MM.1S (cell line): Measurements from ENCODE around the gene SFI1.

Source experiments
- DNase-seq: peaks from one replicate; pipeline ENCODE4 v3.0.0-alpha.2; 2015
- H2AFZ ChIP-seq: fragments of 300-600 bp; sonication (generic); 2 replicates; pipeline ENCODE4 v1.6.0; 2016; ENCODE audit warnings: antibody characterized with exemption, low read length
- H3F3A ChIP-seq: fragments of 300-600 bp; sonication (generic); 2 replicates; pipeline ENCODE4 v1.6.1; 2016; ENCODE audit warnings: mild to moderate bottlenecking, antibody characterized with exemption, low read length, moderate library complexity, mixed read lengths; ENCODE audit not compliant: insufficient read depth
- H3K27ac ChIP-seq: fragments of 300-600 bp; sonication (generic); 2 replicates; pipeline ENCODE4 v1.5.1; 2016; ENCODE audit warnings: mild to moderate bottlenecking, low read length
- H3K27me3 ChIP-seq: fragments of 300-600 bp; sonication (generic); replicated peaks from 2 replicates; pipeline ENCODE4 v1.6.0; 2016; ENCODE audit warnings: low read length; ENCODE audit not compliant: insufficient read depth
- H3K36me3 ChIP-seq: fragments of 300-600 bp; sonication (generic); replicated peaks from 2 replicates; pipeline ENCODE4 v1.6.1; 2016; ENCODE audit warnings: mild to moderate bottlenecking, low read length, mixed read lengths; ENCODE audit not compliant: insufficient read depth
- H3K4me1 ChIP-seq: fragments of 300-600 bp; sonication (generic); 2 replicates; pipeline ENCODE4 v1.6.1; 2016; ENCODE audit warnings: low read length, mixed read lengths
- H3K4me2 ChIP-seq: fragments of 300-600 bp; sonication (generic); 2 replicates; pipeline ENCODE4 v1.6.0; 2016; ENCODE audit warnings: low read depth, low read length
- H3K4me3 ChIP-seq: fragments of 300-600 bp; sonication (generic); 2 replicates; pipeline ENCODE4 v1.5.1; 2016; ENCODE audit warnings: low read length, mixed read lengths
- H3K79me2 ChIP-seq: fragments of 300-600 bp; sonication (generic); 2 replicates; pipeline ENCODE4 v1.6.1; 2016; ENCODE audit warnings: mixed run types, low read length, mixed read lengths
- H3K9ac ChIP-seq: fragments of 300-600 bp; sonication (generic); 2 replicates; pipeline ENCODE4 v1.6.1; 2016; ENCODE audit warnings: low read length, mixed read lengths
- H3K9me2 ChIP-seq: fragments of 300-600 bp; sonication (generic); replicated peaks from 2 replicates; pipeline ENCODE4 v1.6.1; 2016; ENCODE audit warnings: mild to moderate bottlenecking, low read length, mixed read lengths; ENCODE audit not compliant: insufficient read depth
- H3K9me3 ChIP-seq: fragments of 300-600 bp; sonication (generic); replicated peaks from 2 replicates; pipeline ENCODE4 v1.6.1; 2016; ENCODE audit warnings: mild to moderate bottlenecking, low read length, mixed read lengths; ENCODE audit not compliant: insufficient read depth
- H4K20me1 ChIP-seq: fragments of 300-600 bp; sonication (generic); 2 replicates; pipeline ENCODE4 v1.6.1; 2016; ENCODE audit warnings: mild to moderate bottlenecking, low read length, moderate library complexity, mixed read lengths; ENCODE audit not compliant: insufficient read depth
- EZH2 ChIP-seq: fragments of 300-600 bp; sonication (generic); optimal IDR thresholded peaks from 2 replicates; pipeline ENCODE3; 2017; ENCODE audit warnings: low read depth, mild to moderate bottlenecking, antibody characterized with exemption, low read length, mixed read lengths
- EZH2phosphoT487 ChIP-seq: fragments of 300-600 bp; sonication (generic); IDR thresholded peaks from 2 replicates; pipeline ENCODE4 v1.6.1; 2018; ENCODE audit warnings: antibody characterized with exemption, low read length
- TF ChIP-seq, protein P1 (sequence below): fragments of 300-600 bp; sonication (generic); IDR thresholded peaks from 2 replicates; pipeline ENCODE4 v1.5.1; 2016; ENCODE audit warnings: antibody characterized with exemption, low read length, mixed read lengths

The SFI1 gene

DNA sequence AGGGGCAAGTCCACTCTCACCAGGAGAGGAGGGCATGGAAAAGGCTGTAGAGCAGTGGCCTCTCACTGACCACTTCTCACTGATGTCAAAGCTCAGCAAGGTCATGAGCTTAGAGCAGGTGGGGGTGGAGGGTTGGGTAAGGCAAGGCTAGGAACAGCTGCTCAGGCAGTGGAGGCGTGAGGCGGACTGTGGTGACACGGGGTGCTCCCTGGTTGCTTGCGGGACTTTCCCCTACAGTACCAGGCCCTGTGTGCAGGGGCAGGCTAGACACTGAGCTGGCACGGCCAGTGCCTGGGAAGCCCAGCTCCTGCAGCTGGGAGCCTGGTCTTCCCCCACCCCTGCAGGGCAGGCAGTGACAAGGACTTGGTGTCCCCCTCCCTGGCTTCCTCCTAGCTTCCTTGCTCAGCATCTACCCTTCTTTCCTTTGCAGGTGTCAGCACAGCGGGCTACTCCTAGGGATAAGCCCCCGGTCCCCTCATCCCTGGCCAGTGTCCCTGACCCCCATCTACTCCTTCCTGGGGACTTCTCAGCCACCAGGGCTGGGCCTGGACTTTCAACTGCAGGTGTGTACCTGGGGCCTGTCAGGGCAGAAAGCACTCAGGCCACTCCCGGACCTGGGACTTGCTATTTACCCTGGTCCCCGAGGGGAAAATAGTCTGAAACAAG lies 120.1 kb downstream of the SFI1 start:
- DNase-seq = peak; percentile 67

GRCh38 chr22:31618057-31618456 lies 121.7 kb downstream of the SFI1 start:
- peaks cover 19% of the 10 kb centered on the region for H3K4me1 ChIP-seq
- H3K36me3 ChIP-seq = no peaks in the 10 kb centered on the region
- 0 out of 2 replicates have a peak, but pooled peaks cover 5% of the 10 kb centered on the region for H3F3A ChIP-seq
- no peak overlapping the region for H2AFZ ChIP-seq
- H3K9me3 ChIP-seq = no peaks in the 10 kb centered on the region
- no peak overlapping the region for H3K27ac ChIP-seq
- DNase-seq = no peak
- no peaks in the 10 kb centered on the region for H3K9me2 ChIP-seq
- no peak overlapping the region for H3K4me2 ChIP-seq
- H3K9ac ChIP-seq = no peak overlapping the region
- TF ChIP-seq, protein P1, sequence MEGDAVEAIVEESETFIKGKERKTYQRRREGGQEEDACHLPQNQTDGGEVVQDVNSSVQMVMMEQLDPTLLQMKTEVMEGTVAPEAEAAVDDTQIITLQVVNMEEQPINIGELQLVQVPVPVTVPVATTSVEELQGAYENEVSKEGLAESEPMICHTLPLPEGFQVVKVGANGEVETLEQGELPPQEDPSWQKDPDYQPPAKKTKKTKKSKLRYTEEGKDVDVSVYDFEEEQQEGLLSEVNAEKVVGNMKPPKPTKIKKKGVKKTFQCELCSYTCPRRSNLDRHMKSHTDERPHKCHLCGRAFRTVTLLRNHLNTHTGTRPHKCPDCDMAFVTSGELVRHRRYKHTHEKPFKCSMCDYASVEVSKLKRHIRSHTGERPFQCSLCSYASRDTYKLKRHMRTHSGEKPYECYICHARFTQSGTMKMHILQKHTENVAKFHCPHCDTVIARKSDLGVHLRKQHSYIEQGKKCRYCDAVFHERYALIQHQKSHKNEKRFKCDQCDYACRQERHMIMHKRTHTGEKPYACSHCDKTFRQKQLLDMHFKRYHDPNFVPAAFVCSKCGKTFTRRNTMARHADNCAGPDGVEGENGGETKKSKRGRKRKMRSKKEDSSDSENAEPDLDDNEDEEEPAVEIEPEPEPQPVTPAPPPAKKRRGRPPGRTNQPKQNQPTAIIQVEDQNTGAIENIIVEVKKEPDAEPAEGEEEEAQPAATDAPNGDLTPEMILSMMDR = no peak
- TF ChIP-seq EZH2phosphoT487 (no peak), EZH2 (no peak)
- H4K20me1 ChIP-seq = no peaks in the 10 kb centered on the region; the same call in 1 of the 2 replicates
- no peaks in the 10 kb centered on the region for H3K27me3 ChIP-seq
- peaks cover 16% of the 10 kb centered on the region for H3K79me2 ChIP-seq
- no peak overlapping the region for H3K4me3 ChIP-seq

More for the DNA sequence above, 120.1 kb downstream of the SFI1 start:
- Histone ChIP-seq H4K20me1 (no peaks in the 10 kb centered on the region), H3K27me3 (no peaks in the 10 kb centered on the region), H3K9me2 (no peaks in the 10 kb centered on the region), H3K27ac (peak overlapping the region; percentile 47; the same call in 1 of the 2 replicates), H3K4me3 (no peak overlapping the region), H3K4me1 (peaks cover 19% of the 10 kb centered on the region), H3K36me3 (no peaks in the 10 kb centered on the region), H2AFZ (no peak overlapping the region), H3K9me3 (no peaks in the 10 kb centered on the region), H3K9ac (no peak overlapping the region), H3K4me2 (peak overlapping the region; percentile 20; the same call in 1 of the 2 replicates), H3K79me2 (no peaks in the 10 kb centered on the region), H3F3A (0 out of 2 replicates have a peak, but pooled peaks cover 5% of the 10 kb centered on the region)
- no peak for TF ChIP-seq EZH2
- TF ChIP-seq, protein P1 = no peak
- no peak for TF ChIP-seq EZH2phosphoT487

- H3K79me2 ChIP-seq = peaks cover 22% of the 10 kb centered on the region
- no peak overlapping the region for H3K27ac ChIP-seq
- H3K4me2 ChIP-seq = no peak overlapping the region
- no peaks in the 10 kb centered on the region for H3K9me2 ChIP-seq
- H3K4me3 ChIP-seq = no peak overlapping the region
- no peaks in the 10 kb centered on the region for H3K27me3 ChIP-seq
- H3K9ac ChIP-seq = no peak overlapping the region
- H3K9me3 ChIP-seq = no peaks in the 10 kb centered on the region
- TF ChIP-seq EZH2phosphoT487 (no peak), EZH2 (no peak)
- TF ChIP-seq, protein P1 = no peak
- H4K20me1 ChIP-seq = no peaks in the 10 kb centered on the region; the same call in 1 of the 2 replicates
- H3F3A ChIP-seq = 0 out of 2 replicates have a peak, but pooled peaks cover 5% of the 10 kb centered on the region
- no peaks in the 10 kb centered on the region for H3K36me3 ChIP-seq
- DNase-seq = no peak
- H3K4me1 ChIP-seq = peaks cover 19% of the 10 kb centered on the region
- no peak overlapping the region for H2AFZ ChIP-seq
Observed at GRCh38 chr22:31618471-31619176, 122.3 kb downstream of the SFI1 start.
